Measurements from ENCODE around the gene FSCN2.
"Not testable (repeated sequence)": the region's sequence is repeated elsewhere in the genome, so short reads cannot be mapped to it uniquely, and the experiment has no call there.

The FSCN2 gene

DNA sequence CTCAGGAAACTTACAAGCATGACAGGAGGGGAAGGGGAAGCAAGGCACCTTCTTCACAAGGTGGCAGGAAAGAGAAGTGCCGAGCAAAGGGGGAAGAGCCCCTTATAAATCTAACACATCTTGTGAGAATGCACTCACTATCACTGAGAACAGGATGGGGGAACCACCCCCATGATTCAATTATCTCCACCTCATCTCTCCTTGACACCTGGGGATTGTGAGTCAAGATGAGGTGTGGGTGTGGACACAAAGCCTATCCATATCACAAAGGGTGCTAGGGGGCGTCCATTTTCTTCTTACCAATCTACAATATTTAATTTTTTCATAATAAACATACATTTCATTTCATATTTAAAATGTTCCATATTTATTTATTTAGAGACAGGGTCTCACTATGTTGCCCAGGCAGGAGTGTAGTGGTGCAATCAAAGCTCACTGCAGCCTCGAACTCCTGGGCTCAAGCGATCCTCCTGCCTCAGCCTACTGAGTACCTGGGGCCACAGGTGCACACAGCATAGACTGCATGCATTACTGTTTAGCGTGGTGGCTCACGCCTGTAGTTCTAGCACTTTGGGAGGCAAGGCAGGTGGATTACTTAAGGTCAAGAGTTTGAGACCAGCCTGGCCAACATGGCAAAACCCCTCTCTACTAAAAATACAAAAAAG is 50.5 kb downstream of the FSCN2 start:
- DNase-seq (ENCODE audit: low read depth): peak; percentile 32

DNA sequence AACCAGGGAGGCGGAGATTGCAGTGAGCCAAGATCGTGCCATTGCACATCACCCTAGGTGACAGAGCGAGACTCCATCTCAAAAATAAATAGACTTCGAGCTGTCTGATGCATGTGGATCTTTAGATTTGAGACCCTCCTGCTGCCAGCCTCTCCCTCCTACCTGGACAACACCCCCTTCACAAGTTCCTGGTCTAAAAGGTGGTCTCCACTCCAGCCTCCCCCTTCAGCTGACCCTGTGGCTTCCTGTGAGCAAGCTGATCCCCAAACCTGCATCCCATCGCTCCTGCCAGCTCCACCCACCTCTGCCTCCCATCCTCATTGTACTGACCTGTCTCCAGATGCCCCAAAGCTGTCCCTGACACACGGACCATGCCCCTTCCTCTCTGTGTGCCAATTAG is 51.1 kb downstream of the FSCN2 start:
- DNase-seq (ENCODE audit: low read depth): no peak

DNA sequence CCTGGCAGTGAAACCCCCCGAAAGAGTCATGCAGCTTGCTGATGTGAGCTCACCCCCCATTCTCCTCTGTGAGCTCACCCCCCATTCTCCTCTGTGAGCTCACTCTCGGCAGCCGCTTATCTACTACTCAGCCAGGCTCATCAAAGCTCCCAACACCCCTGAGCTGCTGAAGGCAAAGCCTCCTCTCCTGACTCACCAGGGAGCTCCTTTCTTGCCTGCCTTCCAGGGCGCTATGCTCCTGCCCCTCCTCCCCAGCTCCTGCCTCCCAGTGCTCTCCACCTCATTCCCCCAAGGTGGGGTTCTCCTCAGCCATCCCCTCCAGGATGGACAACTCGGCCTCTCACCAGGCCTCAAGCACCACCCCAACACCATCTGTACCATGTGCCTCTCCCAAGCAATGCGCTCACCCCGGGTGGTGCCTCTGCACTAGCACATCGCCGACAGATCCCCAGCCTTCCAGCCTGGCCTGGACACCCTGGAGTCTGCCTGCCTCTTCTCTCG is 51.7 kb downstream of the FSCN2 start:
- peak; percentile 96 for DNase-seq (ENCODE audit: low read depth)

DNA sequence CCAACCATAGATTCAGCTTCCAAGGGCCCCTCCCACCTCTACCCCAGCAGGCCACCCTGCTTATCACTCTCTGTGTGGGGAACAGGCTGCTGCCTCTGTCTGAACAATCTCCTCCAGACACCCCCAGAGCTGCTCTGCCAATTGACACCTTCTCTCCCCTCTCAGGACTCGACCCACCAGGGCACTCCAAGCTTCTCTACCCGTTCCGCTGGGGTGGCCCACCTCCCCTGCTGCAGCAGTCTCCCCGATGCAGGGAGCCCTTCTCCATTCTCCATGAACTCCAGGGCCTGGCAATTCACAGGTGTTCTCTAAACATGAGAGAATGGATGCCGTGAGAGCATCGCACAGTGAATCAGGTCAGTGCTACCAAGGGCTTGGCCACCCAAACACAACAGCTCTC is 52.3 kb downstream of the FSCN2 start:
- no peak for DNase-seq (ENCODE audit: low read depth)

DNA sequence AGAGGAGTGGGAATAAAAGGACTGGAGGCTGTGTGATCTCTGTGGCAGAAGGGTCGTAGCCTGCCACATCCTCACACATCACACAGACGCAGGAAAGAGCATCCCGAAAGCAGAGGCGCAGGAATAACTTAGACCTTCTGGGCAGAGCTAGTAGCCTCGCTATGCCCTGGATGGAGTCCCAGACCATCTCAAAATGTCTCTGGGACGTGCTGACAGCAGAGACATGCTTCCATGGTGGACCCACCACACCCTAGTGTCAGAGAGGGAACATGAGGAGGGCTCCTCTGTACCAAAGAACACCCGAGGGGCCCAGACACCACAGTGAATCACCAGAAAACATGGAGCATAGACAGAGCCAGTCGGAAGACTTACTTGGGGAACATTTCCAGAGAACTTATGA is 53.6 kb downstream of the FSCN2 start:
- no peak for DNase-seq (ENCODE audit: low read depth)

DNA sequence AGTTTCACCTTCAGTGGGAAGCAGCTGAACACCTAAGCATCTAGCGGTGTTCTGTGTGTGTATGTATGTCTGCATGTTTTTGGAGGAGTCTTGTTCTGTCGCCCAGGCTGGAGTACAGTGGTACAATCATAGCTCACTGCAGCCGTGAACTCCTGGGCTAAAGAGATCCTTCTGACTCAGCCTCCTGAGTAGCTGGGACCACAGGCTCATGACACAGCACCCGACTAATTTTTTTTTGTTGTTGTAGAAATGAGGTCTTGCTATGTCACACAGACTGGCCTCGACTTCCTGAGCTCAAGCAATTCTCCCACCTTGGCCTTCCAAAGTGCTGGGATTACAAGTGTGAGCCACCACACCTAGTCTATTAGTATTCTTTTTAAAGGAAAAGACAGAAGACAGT is 54.2 kb downstream of the FSCN2 start:
- peak; percentile 90 for DNase-seq (ENCODE audit: low read depth)

DNA sequence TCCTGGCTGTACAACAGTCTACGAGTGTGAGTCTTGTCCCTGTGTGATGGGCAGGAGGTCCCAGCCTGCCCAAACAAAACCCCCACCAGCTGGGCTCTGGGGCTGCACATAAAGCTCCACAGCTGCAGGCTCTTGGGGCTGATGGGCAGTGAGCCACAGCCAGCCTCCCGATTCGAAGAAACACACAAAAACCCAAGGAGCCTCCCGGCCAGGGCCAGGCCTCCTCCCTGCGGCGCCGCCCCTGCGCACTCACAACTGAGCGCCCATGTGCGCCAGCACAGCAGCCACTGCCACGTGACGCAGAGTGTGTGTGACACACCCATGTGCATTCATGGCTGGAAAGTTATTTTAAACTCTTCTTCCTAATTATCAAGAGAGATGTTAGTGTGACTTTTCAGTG is 54.6 kb downstream of the FSCN2 start:
- no peak for DNase-seq (ENCODE audit: low read depth)

DNA sequence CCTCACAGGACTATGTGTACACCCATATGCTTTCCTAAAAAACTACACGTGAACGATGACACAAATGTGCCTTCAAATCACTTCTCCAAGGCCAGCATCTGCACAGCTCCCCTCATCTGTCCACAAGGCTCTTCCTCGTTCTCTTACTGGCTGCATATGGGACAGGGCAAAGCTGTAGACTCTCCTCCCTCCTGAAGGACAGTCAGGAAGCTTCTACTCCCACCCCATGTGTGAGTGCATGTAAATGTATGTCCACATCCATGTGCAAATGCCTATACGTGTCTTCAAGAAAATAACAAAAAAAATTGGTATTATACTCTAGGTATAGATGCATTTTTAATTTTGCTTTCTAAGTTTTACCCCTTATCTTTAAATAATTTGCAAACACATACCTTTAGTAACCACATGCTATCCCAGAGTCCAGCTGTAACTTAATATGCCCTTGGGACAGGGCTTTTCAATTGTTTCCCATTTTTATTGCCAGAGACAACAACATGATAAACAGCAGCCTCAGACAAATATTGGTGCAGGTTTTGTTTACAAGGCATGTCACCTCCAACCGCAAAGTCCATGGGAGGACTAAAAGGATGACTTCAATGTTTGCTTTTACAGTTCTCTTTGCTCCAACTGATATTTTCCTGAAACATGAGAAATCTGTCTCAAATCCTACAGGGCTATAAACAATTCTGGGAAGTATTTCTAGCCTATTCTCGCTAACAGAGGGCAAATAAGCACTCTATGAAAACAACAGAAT is 55.6 kb downstream of the FSCN2 start:
- DNase-seq (ENCODE audit: low read depth): no peak

DNA sequence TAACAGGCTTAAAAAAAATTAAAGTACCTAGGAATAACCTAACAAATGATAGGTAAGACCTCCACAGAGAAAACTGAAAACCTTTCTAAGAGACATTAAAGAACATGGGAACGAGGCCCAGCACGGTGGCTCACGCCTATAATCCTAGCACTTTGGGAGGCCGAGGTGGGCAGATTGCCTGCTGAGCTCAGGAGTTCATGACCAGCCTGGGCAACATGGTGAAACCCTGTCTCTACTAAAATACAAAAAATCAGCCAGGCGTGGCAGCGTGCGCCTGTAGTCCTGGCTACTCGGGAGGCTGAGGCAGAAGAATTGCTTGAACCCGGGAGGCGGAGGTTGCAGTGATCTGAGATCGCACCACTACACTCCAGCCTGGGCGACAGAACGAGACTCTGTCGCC is 56.6 kb downstream of the FSCN2 start:
- not testable (repeated sequence) for DNase-seq (ENCODE audit: low read depth)

DNA sequence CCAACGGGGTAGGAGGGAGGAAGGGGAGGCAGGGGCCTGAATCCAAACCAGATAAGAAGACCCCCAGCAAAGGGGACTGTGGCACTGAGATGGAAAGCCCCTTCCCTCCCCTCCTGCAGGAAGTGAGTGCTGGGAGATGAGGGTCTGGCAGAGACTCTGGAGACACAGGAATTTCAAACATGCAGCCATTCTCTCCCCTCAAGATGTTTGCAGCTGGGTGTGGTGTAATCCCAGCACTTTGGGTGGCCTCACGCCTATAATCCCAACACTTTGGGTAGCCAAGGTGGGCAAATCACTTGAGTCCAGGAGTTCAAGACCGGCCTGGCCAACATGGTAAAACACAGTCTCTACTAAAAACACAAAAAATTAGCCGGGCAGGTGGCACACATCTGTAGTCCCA is 57.9 kb downstream of the FSCN2 start:
- DNase-seq (ENCODE audit: low read depth): no peak
